GM21717 (cell line): ENCODE measurements around the gene DSCAM.
"Not testable (repeated sequence)": the region's sequence is repeated elsewhere in the genome, so short reads cannot be mapped to it uniquely, and the experiment has no call there.

ENCODE experiments used
- ATAC-seq: cut with Tn5 transposase; IDR thresholded peaks from one replicate; pipeline ENCODE4 v1.9.1; 2021; ENCODE audit warnings: mild to moderate bottlenecking, moderate library complexity; ENCODE audit not compliant: unreplicated experiment

The DSCAM gene

GRCh38 chr21:40074198-40074597 is 772.8 kb downstream of the DSCAM start:
- no peak for ATAC-seq

- ATAC-seq: no peak
These were observed 773.3 kb downstream of the DSCAM start for GRCh38 chr21:40073642-40074041.

GRCh38 chr21:40070871-40071270 is 776.1 kb downstream of the DSCAM start:
- no peak for ATAC-seq

- ATAC-seq: no peak
These were observed 779.2 kb downstream of the DSCAM start for GRCh38 chr21:40067751-40068150.

- ATAC-seq: no peak
These were observed 780.7 kb downstream of the DSCAM start for GRCh38 chr21:40066221-40066620.

GRCh38 chr21:40060083-40060677 is 786.8 kb downstream of the DSCAM start:
- no peak for ATAC-seq

- ATAC-seq: no peak
These were observed 789.6 kb downstream of the DSCAM start for GRCh38 chr21:40057331-40057730.

GRCh38 chr21:40056031-40056430 is 790.9 kb downstream of the DSCAM start:
- no peak for ATAC-seq

- no peak for ATAC-seq
These were observed 792.6 kb downstream of the DSCAM start for GRCh38 chr21:40054403-40054802.

GRCh38 chr21:40053007-40053406 is 794.0 kb downstream of the DSCAM start:
- ATAC-seq: no peak

- ATAC-seq: no peak
These were observed 794.7 kb downstream of the DSCAM start for GRCh38 chr21:40052276-40052675.

- no peak for ATAC-seq
These were observed 795.2 kb downstream of the DSCAM start for GRCh38 chr21:40051801-40052200.

GRCh38 chr21:40049931-40050290 is 797.0 kb downstream of the DSCAM start:
- no peak for ATAC-seq

- no peak for ATAC-seq
These were observed 797.7 kb downstream of the DSCAM start for GRCh38 chr21:40049031-40049930.

GRCh38 chr21:40047993-40048730 is 798.8 kb downstream of the DSCAM start:
- no peak for ATAC-seq

GRCh38 chr21:40047211-40047610 is 799.7 kb downstream of the DSCAM start:
- no peak for ATAC-seq

- no peak for ATAC-seq
These were observed 803.1 kb downstream of the DSCAM start for GRCh38 chr21:40043866-40044265.

GRCh38 chr21:40043423-40043822 is 803.5 kb downstream of the DSCAM start:
- no peak for ATAC-seq

GRCh38 chr21:40041446-40041845 is 805.5 kb downstream of the DSCAM start:
- no peak for ATAC-seq

- not testable (repeated sequence) for ATAC-seq
These were observed 813.7 kb downstream of the DSCAM start for GRCh38 chr21:40033156-40033782.

- no peak for ATAC-seq
These were observed 817.1 kb downstream of the DSCAM start for GRCh38 chr21:40029888-40030287.
